Measurements from ENCODE around the gene FAM222B.

DNA sequence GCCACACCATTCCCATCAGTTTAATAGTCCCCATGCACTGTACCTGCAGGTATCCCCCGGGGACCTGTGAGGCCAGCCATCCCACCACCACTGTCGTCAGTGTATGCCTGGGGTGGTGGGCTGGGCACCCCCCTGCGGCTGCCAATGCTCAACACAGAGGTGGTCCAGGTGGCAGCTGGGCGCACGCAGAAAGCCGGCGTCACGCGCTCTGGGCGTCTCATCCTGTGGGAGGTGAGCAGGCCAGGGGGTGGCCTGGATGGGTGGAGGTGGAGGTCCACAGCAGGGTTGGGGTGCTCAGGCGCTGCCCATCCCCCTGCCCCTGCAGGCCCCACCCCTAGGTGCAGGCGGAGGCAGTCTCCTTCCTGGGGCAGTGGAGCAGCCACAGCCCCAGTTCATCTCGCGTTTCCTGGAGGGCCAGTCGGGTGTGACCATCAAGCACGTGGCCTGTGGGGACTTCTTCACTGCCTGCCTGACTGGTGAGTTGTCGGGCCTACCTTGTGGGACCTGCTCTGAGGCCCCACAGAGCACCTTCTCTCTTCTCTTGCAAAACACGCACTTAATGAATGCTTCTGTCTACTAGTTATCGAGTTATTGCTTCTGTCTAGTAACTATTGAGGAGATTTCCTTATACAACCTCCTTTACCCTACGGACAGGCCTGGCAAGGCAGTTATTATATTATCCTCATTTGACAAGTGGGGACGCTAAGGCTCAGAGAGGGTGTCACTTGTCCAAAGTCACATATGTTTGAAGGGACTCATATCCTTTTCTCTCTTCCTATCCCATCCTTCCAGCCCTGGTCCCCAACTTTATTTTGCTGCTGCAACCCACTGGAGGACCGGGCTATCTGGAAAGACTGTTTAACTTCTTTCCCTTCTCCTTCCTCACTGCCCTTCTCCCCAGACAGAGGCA, 104.6 kb downstream of the FAM222B start:
- TF ChIP-seq MAZ (IDR thresholded peaks at IDR 0.05; ENCODE audit: borderline replicate concordance, low read depth, low read length) (no peak), POLR2A (IDR thresholded peaks at IDR 0.05; ENCODE audit: low read depth, low read length) (no peak), CTCF (conservative IDR thresholded peaks at IDR 0.05; ENCODE audit: low read depth, low read length) (no peak), RFX5 (IDR thresholded peaks at IDR 0.05; ENCODE audit: low read depth, low read length) (no peak)

Measured in IMR-90 (cell line).